CD4-positive, alpha-beta T cell treated with Interleukin-10 for 1 hour (primary cell): Measurements from ENCODE around the gene SPAG4.
A peak's percentile ranks its signal among the peaks of the same experiment; 100 is the strongest.

Experiments used
- DNase-seq: peaks from one replicate; pipeline ENCODE4 v3.0.0-alpha.2; 2020

Gene SPAG4

DNA sequence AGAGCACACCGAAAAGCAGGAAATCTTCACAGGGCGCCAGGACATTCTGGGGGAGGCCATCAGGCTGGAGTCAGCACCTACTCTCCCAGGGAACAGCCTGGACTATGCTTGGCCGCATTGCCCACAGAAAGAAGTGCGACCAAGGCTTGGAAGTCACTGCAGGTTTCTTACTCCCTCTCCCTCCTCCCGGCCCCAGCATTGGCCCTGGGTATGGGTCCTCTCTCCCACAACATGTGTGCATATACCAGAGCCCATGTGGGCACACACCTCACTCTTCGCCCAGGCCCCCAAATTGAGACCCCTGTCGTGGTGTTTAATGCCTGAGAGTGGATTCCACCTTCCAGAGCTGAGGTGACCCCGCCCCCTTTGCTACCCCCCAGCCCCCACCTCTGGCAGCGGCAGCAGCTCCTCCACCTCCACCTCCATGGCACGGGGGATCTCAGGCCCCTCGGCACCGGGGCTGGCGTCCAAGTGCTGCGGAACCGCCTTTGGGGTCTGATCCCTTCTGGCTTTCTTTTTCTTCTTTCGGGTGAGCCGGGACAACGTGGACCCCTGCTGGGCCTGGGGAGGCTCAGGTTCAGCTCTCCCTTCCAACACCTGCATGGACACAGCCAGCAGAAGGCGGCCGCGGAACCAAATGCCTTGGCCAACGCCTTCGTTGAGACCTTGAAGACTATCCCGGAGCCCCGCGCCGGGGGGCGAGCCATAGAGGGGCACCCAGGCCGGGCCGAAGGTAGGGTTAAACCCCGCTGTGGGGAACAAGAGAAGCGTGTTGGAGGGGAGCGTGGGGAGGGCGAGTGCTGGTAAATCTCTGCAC lies 15.2 kb upstream of the SPAG4 start:
- no peak for DNase-seq

DNA sequence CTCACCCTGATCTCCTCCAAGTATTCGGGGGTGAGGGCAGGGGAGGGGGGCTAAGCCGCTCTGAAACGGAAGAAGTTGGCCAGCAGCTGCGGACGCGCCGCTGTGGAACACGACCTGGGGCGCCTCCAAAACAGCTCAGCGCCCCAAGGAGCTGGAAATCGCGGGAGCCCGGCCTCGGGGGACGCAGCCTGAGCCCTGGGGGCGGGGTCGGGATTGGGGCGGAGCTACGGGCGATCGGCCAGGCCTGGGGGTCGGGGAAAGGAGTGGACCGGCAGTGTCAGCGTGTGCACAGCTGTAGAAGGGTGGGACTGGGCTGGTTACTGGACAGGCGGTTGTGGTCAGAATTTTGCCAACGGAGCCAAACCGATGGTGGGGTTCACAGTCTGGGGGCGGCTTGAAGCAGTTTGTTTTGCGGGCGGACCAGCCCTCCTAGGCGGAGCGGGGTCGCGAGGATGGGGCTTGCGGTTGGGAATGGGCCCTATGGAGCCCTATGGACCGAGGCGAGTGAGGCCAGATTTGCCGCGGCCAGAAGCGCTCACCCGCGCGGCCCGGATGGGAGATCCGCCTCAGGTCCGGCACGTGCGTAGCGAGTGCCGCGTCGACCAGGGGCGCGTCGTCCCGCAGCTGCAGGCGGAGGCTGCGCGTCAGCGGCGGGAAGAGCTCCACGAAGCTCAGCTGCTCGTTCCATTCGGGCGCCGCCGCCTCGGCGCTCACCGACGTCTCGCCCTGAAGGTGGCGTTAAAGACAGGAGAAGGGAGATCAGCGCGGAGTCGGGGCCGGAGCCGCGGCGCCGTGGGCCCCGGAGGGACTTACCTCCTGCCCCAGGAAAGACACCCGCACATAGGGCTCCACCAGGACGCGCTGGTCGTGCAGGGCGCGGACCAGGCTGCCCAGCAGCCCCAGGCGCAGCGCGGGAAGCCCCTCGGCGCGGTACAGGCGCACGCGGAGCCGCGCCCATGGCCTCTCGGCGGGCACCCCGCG lies 14.3 kb upstream of the SPAG4 start:
- DNase-seq: peak; percentile 84

DNA sequence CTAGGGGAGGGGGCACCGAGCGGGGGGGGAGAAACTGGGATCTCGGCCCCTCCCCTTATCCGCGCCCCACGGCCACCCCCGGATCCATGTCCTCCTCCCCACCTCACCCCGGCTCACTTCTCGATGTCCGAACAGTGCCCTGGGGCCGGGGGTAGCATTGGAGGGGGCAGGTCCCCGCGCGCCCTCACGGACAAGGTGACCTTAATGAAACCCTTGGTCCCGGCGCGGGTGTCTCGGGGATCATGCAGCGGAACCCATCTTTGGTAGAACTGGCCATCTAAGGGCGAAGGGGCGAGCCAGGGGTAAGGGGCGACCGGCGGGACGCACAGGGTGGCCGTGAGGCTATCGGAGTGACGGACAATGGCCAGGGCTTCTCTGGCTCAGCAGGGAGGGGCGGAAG lies 13.6 kb upstream of the SPAG4 start:
- no peak for DNase-seq

DNA sequence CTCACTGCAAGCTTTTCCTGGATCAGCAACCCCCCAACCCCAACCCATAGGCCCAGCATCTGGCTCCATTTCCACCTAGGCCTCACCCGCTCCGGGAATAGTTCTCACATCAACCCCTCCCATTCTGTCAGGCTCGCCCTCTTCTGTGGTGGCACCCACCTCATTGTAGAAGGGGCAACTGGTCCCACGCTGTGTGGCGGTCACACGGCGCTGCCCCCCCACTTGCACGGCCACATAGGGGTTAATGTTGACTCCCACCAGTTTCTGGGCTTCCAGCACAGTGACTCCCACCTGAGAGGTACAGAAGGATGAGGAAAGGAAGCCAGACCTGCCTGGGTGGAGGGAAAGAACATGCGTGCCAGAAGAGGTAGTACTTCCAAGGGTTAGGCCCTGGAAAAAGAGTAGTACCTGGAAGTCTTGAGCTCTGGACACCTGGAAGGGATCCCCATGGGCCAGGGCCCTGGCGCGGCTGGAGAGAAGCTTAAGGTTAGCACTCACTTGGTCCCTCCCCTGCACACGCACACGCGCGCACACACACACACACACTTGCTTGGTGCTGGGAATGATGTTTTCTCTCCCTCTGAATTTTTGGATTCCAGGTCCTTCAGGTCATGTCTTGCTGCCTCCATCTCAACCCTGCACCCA lies 12.7 kb upstream of the SPAG4 start:
- no peak for DNase-seq

DNA sequence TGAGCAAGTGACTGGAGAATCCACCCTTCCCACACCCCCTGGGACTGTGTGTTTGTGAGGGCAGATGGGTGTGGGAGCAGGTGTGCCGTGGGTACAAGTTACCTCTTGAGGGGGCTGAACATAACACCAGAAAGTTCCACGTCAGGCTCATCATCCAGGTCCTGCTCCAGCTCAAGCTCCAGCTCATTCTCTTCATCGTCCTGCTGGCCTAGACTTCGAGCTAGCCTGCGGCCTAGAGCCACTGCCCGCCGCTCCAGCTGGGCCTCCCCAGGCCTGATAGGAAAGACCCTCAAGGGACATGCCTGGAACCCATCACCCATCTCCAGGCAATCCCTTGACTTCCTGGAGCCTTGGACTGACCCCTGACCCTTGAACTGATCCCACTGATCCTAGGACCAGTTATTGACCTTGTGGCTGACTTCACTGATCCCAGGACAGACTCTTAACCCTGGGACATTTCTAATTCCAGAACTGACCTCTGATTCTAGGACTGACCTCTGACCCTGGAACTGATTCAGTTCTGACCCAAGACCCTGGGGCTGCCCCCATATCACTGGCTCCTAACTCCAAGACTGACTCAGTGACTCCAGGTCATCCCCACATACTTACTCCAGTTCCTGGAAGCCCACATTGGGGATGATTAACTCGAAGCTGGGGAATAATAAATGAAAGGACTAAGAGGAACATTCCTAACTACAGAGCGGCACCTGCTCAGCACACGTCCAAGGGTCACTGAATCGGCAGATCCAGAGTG lies 11.8 kb upstream of the SPAG4 start:
- DNase-seq: no peak

DNA sequence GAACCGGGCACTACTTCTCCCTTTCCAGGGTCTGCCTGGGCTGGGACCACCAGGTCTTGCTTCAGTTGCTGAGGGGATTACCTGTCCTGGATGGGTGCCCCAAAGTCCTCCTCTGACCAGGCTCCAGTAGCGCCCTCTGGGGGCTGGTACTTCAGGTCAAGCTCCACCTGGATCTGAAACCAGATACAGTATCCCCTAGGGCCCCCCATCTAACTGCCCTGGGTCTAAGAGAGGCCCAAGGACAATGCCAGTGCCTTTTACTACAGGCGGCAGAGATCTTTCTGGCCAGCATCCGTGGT lies 11.2 kb upstream of the SPAG4 start:
- DNase-seq: peak; percentile 24

DNA sequence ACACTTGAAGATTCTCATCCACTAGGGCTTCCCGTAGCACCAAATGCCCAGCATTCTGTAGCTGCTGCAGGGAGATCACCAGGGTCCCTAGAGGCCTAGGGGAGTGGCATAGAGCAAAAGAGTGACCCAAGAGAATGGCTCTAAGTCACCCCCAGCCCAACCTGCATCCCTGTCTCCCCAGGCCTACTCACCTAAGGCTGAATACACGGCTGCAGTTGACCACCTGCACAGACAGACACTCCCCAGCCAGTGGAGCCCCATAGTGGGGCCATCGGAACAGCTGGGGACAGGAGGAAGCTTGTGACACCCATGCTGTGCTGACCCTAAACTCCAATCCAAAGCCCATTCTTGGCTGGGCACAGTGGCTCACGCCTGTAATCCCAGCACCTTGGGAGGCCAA lies 9.5 kb upstream of the SPAG4 start:
- no peak for DNase-seq

DNA sequence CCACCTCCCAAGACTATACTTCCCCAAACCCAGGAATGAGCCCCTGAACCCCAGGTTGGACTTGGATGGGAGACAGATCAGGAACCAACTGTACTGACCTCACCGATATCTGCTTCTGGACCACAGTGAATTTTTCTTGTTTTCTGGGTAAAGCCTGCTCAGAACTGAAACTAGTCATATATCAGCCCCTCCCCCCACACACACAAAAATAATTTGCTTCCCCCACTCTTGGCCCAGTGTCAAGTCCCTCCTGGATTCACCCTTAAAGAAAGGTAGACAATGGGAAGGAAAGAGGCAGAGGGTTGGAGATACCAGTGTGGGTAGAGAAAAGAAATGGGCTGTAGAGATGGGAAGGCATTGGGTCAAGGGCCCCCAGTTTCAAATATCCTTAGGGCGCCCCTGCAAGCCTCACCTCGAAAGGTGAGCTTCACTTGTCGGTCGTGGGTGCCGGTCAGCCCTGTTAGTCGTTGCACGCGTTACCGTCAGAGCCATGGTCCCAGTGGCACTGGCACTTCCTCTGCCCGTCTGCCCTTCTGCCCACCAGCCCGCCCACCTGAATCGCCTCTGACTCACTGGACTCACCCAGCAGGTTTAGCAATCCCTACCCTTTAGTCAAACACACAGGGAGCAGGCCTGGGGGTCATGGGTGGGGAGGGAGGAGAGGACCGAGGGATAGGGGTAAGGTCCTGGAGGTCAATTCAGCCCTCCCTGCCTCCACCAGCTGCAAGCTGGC lies 8.5 kb upstream of the SPAG4 start:
- no peak for DNase-seq

DNA sequence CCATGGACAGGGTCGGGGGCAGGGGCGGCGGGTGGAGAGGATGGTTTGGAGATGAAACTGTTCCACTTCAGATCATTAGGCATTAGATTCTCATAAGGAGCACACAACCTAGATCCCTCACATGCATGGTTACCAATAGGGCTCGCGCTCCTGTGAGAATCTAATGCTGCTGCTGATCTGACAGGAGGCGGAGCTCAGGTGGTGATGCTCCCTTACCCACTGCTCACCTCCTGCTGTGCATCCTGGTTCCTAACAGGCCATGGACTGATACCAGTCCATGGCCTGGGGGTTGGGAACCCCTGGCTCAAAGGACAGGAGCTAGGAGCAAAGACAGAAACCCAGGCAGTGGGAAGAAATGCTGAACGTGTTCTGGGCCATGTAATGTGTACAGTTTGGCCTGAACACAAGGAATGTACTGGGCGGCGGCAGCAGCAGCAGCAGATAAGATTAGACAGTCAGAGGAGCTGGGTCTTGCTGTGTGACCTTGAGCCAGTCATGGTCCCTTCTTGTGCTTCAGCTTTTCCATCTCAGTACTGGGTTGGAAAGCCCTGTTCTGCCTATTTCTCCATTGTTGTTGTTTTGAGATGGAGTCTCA lies 4.7 kb upstream of the SPAG4 start:
- no peak for DNase-seq

DNA sequence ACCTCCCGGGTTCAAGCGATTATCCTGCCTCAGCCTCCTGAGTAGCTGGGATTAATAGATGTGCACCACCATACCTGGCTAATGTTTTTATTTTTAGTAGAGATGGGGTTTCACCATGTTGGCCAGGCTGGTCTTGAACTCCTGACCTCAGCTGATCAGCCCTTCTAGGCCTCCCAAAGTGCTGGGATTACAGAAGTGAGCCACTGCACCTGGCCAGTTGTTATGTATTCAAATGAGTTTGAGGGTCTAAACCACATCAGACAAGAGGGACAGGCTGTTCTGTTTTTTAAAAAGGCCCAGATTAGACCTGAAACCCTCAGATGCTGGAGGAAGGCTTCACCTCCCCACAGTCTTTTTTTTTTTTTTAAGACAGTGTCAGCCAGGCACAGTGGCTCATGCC lies 4.1 kb upstream of the SPAG4 start:
- no peak for DNase-seq

DNA sequence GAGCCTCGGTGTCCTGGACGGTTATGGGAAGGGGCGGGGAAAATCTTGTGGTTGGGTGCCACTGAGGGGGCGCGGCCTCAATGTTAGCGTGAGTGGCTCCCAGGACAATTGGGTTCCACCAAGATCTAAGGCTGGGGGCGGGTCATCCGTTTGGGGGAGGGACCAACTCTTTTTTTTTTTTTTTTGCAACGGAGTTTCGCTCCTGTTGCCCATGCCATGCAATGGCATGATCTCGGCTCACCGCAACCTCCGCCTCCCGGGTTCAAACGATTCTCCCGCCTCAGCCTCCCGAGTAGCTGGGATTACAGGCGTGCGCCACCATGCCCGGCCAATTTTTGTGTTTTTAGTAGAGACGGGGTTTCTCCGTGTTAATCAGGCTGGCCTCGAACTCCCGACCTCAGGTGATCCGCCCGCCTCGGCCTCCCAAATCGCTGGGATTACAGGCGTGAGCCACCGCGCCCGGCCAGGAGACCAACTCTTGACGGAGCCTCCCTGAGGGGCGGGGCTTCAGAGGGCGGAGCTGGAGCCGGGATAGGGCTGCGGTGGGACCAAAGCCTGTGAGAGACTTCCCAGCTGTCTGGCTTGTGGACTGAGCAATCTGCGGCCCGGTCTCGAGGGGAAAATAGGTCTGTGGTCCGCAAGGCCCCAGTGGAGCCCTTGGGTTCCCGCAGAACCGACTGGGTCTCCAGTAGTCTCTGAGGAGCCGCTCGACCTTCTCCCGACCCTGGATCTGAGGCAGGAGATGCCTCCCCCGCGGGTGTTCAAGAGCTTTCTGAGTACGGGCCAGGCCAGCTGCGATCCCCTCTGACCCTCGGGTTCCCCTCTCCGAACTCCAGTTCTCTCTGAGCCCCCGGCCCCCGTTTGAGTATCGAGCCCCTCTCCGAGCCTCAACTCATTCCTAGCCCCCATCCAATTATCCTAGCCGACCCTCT lies 1.1 kb downstream of the SPAG4 start:
- peak; percentile 58 for DNase-seq

DNA sequence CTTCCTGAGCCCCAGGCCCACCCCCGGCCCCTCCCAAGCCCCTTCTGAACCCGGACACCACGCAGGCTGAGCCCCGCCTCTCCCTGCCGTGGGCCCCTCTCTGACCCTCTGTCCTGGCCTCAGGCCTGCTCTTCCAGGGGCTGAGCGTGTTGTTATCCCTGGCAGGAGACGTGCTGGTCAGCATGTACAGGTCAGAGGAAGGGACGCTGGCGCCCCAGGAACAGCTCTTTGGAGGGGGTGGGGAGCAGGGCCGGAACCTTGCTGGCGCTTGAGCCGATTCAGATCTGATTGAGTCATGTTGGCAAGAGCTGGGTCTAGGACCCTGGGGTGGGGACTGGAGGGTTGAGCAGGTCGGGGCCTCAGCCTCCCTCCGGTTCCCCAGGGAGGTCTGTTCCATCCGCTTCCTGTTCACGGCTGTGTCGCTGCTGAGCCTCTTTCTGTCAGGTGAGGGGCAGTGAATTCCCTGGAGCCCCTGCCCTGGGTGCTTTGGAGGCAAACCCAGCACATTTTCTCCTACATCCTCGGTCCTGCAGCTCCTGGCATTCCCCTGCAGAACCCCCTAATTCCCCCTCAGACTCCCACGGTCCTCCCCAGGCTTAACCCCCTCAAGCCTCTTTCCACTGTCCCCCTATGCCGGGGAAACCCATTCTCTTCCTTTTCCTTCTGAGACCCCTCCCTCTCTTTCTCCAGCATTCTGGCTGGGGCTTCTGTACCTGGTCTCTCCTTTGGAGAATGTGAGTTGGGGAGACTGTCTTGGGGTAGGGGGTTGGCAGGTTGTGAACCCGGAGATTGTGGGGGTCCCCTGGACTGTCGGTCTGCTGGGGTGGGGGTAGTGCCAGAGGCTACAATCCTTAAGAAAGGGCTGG lies 2.0 kb downstream of the SPAG4 start:
- peak; percentile 33 for DNase-seq

DNA sequence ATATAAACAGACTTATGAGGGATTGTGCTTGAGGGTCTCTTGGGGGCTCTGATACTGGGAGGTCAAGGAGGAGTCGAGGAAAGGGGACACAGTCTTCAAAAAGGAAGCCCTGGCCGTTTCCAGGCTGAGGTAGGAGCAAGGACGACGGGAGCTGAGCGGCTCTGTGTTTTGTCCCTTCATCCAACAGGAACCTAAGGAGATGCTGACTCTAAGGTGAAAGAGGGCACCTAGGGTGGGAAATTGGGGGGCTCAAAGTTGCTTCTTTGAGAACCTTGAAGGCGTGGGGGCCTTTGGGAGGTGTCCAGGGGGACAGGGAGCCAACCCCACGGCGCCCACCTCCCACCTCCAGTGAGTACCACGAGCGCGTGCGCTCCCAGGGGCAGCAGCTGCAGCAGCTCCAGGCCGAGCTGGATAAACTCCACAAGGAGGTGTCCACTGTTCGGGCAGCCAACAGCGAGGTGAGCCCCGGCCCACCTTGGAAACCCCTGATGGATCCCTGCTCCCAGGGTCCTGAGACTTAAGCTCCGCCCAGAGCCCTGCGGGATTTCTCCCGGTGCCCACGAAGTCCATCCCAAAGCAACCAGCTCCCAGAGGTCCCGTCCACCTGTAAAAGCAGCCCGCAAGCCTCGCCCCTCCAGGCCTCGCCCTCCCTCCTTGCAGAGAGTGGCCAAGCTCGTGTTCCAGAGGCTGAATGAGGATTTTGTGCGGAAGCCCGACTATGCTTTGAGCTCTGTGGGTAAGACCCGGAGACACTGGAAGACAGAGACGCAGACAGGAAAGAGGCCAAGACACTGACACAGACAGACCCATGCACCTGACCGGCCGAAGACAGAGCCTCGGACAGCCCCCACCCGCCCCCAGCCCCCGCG lies 2.9 kb downstream of the SPAG4 start:
- peak; percentile 25 for DNase-seq

DNA sequence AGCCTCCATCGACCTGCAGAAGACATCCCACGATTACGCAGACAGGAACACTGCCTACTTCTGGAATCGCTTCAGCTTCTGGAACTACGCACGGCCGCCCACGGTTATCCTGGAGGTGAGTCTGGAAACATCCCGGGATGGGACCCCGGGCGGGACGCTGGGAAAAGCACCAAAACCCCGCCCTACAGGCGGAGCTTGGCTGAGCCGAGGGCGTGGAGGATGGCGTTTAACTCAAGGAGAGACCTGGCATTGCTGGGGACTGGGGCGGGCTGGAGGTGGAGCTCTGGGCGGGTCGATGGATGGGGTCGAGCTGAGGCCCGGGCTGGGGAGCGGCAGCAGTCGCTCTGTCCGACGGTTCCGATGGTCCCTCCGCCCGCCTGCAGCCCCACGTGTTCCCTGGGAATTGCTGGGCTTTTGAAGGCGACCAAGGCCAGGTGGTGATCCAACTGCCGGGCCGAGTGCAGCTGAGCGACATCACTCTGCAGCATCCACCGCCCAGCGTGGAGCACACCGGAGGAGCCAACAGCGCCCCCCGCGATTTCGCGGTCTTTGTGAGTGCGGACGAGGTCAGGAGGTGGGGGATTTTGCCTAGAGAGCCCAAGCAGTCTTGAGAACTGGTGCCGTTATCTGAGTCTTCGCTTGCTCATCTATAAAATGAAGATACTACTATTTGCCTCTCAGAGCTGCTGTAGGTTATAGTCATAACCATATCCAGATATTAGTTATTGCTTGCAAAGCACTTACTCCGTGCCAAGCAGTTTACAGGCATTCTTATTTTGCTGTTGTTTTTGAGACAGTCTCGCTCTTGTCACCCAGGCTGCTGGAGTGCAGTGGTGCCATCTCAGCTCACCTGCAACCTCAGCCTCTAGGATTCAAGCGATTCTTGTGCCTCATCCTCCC lies 3.8 kb downstream of the SPAG4 start:
- peak; percentile 80 for DNase-seq

DNA sequence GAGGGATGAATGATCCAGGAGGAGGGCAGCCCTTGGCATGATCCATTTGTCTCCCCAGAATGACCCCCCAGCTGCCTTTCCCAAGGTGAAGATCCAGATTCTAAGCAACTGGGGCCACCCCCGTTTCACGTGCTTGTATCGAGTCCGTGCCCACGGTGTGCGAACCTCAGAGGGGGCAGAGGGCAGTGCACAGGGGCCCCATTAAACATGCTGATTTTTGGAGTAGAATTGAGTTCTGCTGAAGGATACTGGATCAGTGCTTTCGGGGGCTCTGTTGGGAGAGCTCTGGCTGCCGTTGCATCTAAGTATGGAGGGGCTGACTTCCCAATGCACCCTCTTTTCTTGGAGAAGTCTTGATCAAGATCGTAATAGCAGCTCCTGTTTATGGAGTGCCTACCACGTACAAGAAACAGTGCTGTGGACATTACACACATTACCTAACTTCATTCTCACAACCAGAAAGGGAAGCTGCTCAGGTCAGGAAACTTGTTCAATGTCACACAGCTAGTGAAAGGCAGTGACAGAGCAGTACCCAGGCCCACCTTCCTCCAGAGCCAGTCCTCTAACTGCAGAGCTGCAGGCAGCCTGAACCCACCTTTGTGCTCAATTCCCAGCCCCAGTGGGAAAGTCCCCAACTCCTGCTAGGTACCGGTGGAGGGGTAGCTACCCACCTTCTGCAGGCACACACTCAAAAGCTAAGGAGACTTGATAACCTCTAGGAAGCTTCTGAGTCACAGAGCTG lies 5.4 kb downstream of the SPAG4 start:
- no peak for DNase-seq

DNA sequence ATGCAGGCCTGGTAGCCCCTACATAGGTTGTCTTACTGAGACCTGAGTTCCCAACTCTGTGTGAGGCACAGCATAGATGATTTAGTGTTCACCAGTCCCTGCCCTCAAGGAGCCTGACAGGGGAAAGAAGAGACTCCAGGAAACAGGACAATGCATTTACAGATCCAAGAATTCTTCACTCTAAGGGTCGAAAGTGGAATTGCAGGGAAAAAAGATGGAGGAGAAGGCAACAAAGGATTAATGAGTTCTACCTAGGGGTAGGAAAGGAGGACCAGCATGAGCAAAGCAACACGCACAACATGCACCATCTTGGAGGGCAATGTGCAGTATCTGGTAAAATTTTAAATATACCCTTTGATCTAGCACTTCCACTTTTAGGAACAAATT lies 5.9 kb downstream of the SPAG4 start:
- no peak for DNase-seq
